Motor neuron (in vitro differentiated cells): ENCODE measurements around the gene ADCY5. TPM values are rescaled to one million over a fixed set of nuclear protein-coding genes. Genes with fewer than 3 reads are reported as not detected.
"Not testable (repeated sequence)": the region's sequence is repeated elsewhere in the genome, so short reads cannot be mapped to it uniquely, and the experiment has no call there.

Source experiments
- ATAC-seq, 8 experiments: fragments of 200-7000 bp; cut with Tn5 transposase; replicated peaks in 6 of 8; 2 replicates each; pipeline ENCODE4 v1.8.0; 2021; ENCODE audit warnings: mild to moderate bottlenecking in 8 of 8, moderate library complexity in 8 of 8
- H3K27ac ChIP-seq, 2 donors: fragments of 250-450 bp; sonication (Bioruptor Pico); 2 replicates each; pipeline ENCODE4 v1.9.0; 2021; ENCODE audit warnings: antibody characterized with exemption in 2 of 2, mild to moderate bottlenecking in 2 of 2, moderate library complexity in 1 of 2
- H3K4me1 ChIP-seq, 2 donors: fragments of 250-450 bp; sonication (Bioruptor Pico); replicated peaks in 1 of 2; 2 replicates each; pipeline ENCODE4 v1.6.1; 2021; ENCODE audit warnings: antibody characterized with exemption in 2 of 2, mild to moderate bottlenecking in 2 of 2, moderate library complexity in 1 of 2
- H3K4me3 ChIP-seq, 5 donors: fragments of 250-450 bp; sonication (Bioruptor Pico); 2 replicates each; pipeline ENCODE4 v1.9.0; 2021; ENCODE audit warnings: antibody characterized with exemption in 5 of 5, mild to moderate bottlenecking in 5 of 5, moderate library complexity in 4 of 5
- WGBS, 10 experiments: fragments of 450-650 bp; shearing (Covaris generic); methylation state at CpG; one replicate each; pipeline ENCODE4 v1.0.0; 2022; 5-methylcytosine and 5-hydroxymethylcytosine counted together
- in situ Hi-C, 9 experiments: fragments of 400-800 bp; cut with MboI; loops; one replicate each; pipeline ENCODE4 v1.15.0; 2021; ENCODE audit warnings: low sequenced_read_pairs in 9 of 9, low pct_unique_long_range_greater_than_20kb in 2 of 9; ENCODE audit not compliant: unreplicated experiment in 9 of 9
- total RNA-seq, 8 experiments: library from RNA; unstranded; fragments of 300-600 nt; gene quantifications; 2 replicates each; pipeline versions ENCODE4 v1.2.3 to v1.2.4, GENCODE V29; 2022

Gene ADCY5
- total RNA-seq: 10 to 100 TPM in 4 of 8 experiments, 1 to 10 TPM in 2, under 1 TPM in 2; 0.49 to 14.4 (median 8.2) TPM

DNA sequence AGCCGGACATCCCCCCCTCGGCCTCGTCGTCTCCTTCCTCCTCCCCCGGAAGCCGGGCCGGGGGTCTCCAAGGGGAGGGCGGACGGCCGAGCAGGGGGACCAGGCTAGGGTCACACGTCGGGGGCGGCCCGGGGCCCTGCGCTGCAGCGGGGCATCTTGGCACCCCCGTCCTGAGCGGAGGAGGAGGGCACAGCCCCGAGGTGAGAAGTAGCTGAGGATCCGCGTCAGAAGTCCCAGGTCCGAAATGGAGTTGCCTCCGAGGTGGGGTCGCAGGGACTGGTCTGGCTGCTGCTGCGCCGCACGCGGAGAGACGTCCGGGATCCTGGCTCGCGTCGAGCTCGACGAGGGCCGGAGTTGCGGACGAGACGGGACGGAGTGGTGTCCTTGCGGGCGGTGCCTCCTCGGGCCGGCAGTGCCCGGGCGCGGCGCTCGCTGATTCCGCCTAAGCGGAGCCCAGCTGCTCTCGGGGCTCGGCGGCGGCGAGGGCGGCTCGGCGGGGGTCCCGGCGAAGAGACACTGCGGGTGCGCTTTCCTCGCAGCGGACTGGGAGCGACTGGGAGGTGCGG, at the start of gene ADCY5:
TSS of gene ADCY5 (minus strand) at position 555 of the 566 bp plus-strand sequence. CDS start at position 10, 545 bp downstream.
- peak within 1 kb of the TSS; percentile 10 to 18 for H3K27ac ChIP-seq
- H3K4me1 ChIP-seq: peaks cover 31% of the 10 kb centered on the region in 2 donors
- peak; percentile 2 to 35 (median 10) for ATAC-seq
- WGBS, 10 experiments: 0% methylated on average over 2 to 3 of the region's 67 CpGs; no CpG with 5 or more reads in 8 of the 10 experiments
- in situ Hi-C loops: no loop called here
- peak within 1 kb of the TSS; percentile 58 to 82 (median 66) for H3K4me3 ChIP-seq

DNA sequence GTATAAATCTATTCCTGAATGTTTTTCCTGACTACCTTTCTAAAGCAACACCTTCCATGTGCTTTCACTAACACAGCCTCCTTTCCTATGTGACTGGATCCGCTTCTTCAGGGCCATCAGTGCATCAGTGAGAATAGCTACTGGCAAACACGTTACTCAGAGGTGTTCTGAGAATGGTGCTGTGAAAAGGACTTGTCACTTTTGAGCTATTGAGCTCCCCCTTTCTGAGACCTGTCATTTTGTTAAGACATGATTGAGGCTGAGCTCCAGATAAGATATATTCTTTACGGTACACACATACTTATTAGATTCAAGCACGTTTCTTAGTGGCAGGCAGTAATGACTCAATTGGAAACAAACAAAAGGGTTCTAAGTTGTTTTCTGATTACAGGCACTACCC, 45.0 kb upstream of the ADCY5 start:
- 74 to 100% (median 91%) methylated on average over 1 to 4 of the region's 4 CpGs; no CpG with 5 or more reads in 4 of the 10 experiments for WGBS, 10 experiments
- in situ Hi-C loops: loop anchor here in 2 of 9 experiments (25.0 kb wide), 1 partner anchor 157 kb away; no protein-coding TSS in a partner anchor

DNA sequence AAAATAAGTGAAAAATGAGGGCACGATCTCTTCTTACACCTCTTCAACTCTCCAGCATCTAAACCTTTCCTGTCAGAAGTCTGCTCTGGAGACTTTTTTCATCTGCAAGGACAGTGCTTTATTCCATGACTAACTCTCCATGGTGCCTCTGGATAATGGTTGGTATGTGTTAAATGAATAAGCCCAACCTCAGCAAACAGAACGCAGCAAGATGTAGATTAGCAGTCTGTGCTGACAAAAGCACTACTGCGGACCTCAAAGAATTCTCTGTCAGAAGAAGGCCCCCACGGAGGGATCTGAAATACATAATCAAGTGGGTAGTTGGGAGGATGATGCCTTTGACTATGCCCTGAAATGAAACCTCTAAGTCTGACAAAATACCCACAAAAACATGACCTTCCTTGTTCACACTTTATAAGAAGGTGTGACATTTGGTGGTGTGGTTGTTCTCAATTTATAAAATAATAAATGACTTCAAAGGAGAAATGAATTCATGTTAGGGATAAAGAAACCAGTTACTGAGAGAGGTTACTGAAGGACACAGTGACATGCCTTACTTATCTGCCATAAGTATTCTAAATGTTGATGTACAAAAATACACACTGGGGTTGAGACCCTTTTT, 43.2 kb upstream of the ADCY5 start:
- Histone ChIP-seq H3K27ac (no peak overlapping the region), H3K4me1 (peaks cover 0 to 5% of the 10 kb centered on the region in 2 donors), H3K4me3 (no peak overlapping the region)
- 15 to 81% (median 71%) methylated on average over 1 to 4 of the region's 4 CpGs; no CpG with 5 or more reads in 1 of the 10 experiments for WGBS, 10 experiments
- peak in 2 of 8 experiments; percentile 33 to 87 for ATAC-seq
- in situ Hi-C loops: loop anchor here in 2 of 9 experiments (25.0 kb wide), 1 partner anchor 155 kb away; no protein-coding TSS in a partner anchor

More for the DNA sequence above, 45.0 kb upstream of the ADCY5 start:
- Histone ChIP-seq H3K4me1 (peaks cover 0 to 5% of the 10 kb centered on the region in 2 donors), H3K4me3 (no peak overlapping the region), H3K27ac (no peak overlapping the region)
- no peak for ATAC-seq

DNA sequence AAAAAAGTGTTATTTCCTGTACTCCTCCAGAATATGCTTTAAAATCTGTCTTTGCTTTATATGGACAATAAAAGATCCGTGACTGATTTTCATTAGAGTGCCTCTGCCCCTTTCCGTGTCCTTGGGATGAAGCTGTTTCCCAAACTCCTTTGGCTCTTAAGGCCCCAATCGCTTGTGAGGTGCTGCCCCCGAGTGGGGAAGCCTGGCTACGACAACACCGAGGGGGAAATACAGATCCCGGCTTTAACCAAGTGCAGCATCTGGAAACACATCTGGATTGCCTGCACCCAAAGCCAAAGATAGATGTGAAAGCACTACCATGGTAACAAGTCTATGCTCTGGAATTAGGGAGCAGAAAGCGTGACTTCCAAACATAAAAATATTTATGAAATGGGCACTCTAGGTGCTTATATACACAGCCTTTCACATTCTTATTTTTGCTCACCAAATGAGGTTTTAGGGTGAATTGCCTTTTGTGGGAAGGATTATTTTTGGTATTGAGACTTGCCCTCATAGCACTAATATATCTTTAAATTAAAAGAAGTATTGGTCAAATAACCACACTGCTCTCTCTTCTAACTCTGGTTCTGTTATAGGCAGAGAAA, 40.6 kb upstream of the ADCY5 start:
- H3K27ac ChIP-seq: no peak overlapping the region
- H3K4me3 ChIP-seq: no peak overlapping the region
- H3K4me1 ChIP-seq: peaks cover 0 to 5% of the 10 kb centered on the region in 2 donors
- 0 to 40% (median 14%) methylated on average over 1 to 8 of the region's 8 CpGs; no CpG with 5 or more reads in 1 of the 10 experiments for WGBS, 10 experiments
- peak; percentile 75 to 90 (median 86) for ATAC-seq
- in situ Hi-C loops: loop anchor here in 6 of 9 experiments (10.0 to 25.0 kb wide), 3 partner anchors 152 to 165 kb away; no protein-coding TSS in a partner anchor

DNA sequence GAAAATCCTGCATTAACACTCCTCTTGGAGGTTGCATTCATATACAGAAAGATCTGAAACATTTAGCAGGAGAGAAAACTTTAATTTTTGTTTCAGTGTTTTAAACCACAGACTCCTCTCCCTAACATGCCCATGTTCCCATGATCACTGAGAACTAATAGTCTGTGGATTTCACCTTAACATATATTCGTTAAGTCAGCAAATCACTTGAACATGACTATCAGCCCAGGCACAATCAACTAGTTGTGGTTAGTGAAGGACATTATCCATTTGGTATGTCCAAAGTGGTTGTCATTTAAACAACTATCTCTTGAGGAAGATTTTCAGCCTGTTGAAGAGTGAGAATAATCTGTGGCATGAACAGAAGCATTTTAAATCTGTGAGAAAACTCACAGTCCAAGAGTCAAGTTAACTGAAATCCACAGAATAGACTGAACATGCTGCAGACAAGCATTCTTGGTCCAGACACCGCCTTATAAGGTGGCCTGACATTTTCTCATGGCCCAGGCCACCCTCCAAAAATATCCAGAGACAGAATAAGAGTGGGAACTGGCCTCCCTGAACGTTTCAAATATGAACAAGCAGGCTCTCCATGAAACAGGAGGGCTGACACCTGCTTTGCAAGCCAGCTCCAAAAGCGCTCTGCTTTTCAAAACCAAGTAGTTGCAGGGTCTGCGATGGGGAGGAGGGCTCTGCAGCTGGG, 39.9 kb upstream of the ADCY5 start:
- in situ Hi-C loops: loop anchor here in 6 of 9 experiments (10.0 to 25.0 kb wide), 3 partner anchors 151 to 164 kb away; no protein-coding TSS in a partner anchor
- 28 to 96% (median 69%) methylated on average over 2 to 5 of the region's 5 CpGs; no CpG with 5 or more reads in 2 of the 10 experiments for WGBS, 10 experiments
- H3K4me1 ChIP-seq: peaks cover 0 to 5% of the 10 kb centered on the region in 2 donors
- H3K4me3 ChIP-seq: no peak overlapping the region
- no peak overlapping the region for H3K27ac ChIP-seq
- ATAC-seq: peak in 5 of 8 experiments; percentile 19 to 47 (median 35)

DNA sequence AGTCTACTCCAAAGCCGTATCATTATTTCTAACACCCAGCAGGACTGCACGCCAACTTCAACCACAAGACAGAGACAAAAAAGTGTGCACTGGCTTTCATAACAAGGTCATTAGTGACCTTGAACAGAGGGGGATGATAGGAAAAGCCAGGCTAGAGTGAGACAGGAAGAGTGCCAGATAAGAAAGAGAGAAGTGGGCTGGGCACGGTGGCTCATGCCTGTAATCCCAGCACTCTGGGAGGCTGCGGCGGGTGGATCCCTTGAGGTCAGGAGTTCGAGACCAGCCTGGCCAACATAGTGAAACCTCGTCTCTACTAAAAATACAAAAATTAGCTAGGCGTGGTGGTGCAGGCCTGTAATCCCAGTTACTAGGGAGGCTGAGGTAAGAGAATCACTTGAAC, 38.2 kb upstream of the ADCY5 start:
- in situ Hi-C loops: loop anchor here in 6 of 9 experiments (10.0 to 25.0 kb wide), 3 partner anchors 150 to 162 kb away; no protein-coding TSS in a partner anchor

DNA sequence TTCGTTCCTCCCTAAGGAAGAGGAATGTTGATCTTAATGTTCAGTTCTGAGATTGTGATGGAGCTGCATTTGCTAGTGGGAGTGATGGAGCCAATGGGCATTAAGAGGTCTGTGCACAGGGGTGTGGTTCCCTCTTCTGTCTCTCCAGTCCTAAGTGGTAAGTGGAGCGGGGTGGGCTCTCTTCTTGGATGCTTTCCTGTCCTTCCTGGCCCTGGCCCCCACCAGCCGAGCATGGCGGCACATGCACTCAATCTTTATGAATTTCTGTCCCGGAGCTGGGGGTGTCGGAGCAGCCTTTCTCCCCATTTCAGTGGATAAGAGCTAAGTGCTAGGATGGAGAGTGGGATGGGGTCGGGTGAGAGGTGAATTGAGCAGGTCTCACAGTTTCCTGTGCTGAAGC, 37.6 kb upstream of the ADCY5 start:
- in situ Hi-C loops: loop anchor here in 6 of 9 experiments (10.0 to 25.0 kb wide), 3 partner anchors 149 to 162 kb away; no protein-coding TSS in a partner anchor
- no peak for ATAC-seq
- peaks cover 0 to 3% of the 10 kb centered on the region in 2 donors for H3K4me1 ChIP-seq
- no peak overlapping the region for H3K4me3 ChIP-seq
- 81 to 93% (median 84%) methylated on average over 4 to 6 of the region's 7 CpGs; no CpG with 5 or more reads in 7 of the 10 experiments for WGBS, 10 experiments
- H3K27ac ChIP-seq: no peak overlapping the region

More for the DNA sequence above, 38.2 kb upstream of the ADCY5 start:
- not testable (repeated sequence) for H3K4me3 ChIP-seq, H3K27ac ChIP-seq, H3K4me1 ChIP-seq, ATAC-seq
- WGBS, 10 experiments: 78 to 100% (median 87%) methylated on average over 2 to 7 of the region's 8 CpGs; no CpG with 5 or more reads in 5 of the 10 experiments

DNA sequence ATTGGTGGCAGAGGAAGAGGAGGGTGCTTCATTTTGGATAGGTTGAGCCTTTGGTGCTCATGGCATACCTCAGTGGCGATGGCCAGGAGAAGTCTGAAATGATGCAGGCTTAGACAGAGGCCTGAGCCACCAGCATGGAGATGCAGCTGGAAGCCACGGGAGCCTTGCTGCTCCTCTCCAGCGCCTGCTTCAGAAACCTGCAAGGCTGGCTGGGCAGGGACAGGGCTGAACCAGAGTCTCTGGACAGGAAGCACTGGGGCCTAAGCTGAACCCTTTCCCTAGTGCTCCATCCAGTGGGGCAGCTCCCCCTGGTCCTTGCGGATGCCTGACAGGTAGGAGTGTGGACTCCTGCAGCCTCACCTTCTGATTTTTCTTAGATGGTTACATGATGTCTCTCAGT, 36.7 kb upstream of the ADCY5 start:
- no peak for ATAC-seq
- Histone ChIP-seq H3K4me3 (no peak overlapping the region), H3K4me1 (peaks cover 0 to 3% of the 10 kb centered on the region in 2 donors), H3K27ac (no peak overlapping the region)
- in situ Hi-C loops: loop anchor here in 6 of 9 experiments (10.0 to 25.0 kb wide), 3 partner anchors 148 to 161 kb away; no protein-coding TSS in a partner anchor
- 20 to 83% (median 80%) methylated on average over 1 to 3 of the region's 4 CpGs; no CpG with 5 or more reads in 5 of the 10 experiments for WGBS, 10 experiments

DNA sequence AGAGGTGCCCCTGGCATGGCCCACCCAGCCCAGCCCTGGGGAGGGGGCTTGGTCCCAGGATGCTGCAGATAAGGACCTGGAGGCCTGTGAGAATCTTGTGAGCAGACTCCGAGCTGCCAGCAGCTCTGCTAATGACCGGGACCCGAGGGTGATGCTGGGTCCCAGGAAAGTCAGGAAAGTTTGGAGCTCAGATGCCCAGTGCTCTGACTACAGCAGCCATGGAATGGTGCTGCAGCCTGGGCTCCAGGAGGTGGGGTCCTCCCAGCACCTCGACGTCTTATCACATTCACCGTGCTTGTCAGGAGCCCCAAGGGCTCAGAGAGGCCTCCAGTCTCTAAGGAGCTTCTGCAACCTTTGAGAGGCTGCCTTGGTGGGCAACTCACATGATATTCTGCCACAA, 34.3 kb upstream of the ADCY5 start:
- WGBS, 10 experiments: 33 to 100% (median 80%) methylated on average over 1 to 3 of the region's 6 CpGs; no CpG with 5 or more reads in 7 of the 10 experiments

DNA sequence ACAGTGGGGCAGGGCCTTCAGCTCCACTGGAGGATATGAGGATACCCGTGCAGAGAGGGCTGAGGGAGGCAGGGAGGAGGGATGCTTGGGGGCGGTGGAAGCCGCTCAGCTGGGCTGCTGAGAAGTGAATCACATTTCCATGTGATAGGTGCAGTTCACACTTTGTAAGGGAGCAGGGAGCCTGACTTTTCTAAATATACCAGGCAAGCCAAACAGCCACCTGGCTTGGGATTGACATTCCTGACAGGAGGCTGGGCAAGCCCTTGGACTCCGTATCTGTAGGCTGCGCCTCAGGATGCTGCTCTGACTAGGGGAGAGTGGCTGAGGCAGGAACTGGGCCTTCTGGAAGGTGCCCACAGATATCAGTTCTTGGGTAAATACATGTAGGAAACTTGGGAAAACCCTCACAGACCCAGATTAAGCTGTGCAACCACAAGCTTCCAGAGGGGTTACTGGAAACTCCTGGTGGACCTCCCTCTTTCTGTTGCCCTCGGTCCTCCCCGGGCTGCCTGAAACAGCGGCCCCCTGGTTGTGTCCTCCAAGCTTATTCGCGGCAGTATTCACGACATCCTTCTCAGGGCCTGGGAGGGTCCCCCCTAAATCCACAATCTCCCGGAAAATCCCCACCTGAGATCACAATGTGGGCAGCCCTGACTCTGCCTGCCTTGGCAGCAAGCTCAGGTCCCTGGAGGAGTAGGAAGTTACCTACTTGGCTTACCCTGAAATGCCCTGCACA, 33.0 kb upstream of the ADCY5 start:
- ATAC-seq: peak in 1 of 8 experiments; percentile 30
- in situ Hi-C loops: loop anchor here in 6 of 9 experiments (10.0 to 25.0 kb wide), 3 partner anchors 145 to 157 kb away; no protein-coding TSS in a partner anchor
- no peak overlapping the region for H3K27ac ChIP-seq

More for the DNA sequence above, 34.3 kb upstream of the ADCY5 start:
- Histone ChIP-seq H3K4me3 (no peak overlapping the region), H3K4me1 (no peaks in the 10 kb centered on the region), H3K27ac (no peak overlapping the region)
- in situ Hi-C loops: loop anchor here in 6 of 9 experiments (10.0 to 25.0 kb wide), 3 partner anchors 146 to 158 kb away; no protein-coding TSS in a partner anchor
- no peak for ATAC-seq

DNA sequence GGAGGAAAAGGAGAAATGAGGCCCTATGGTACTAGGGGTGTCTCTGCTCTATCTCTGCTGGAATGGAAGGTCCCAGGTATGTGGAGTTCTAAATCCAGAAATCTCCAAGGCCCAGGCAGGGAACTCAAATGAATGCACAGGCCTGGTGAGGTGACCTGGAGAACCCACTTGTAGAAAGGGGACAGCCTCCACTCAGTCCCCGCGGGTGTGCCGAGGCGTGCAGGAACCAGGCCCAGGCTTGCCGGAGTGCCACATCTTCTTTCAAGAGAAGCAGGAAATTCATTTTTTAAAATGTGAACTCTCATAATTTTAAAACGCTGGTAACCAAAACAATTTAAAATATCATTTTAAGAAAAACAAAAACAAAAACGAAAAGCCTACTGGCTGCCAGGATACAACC, 32.2 kb upstream of the ADCY5 start:
- Histone ChIP-seq H3K4me1 (no peaks in the 10 kb centered on the region), H3K27ac (no peak overlapping the region), H3K4me3 (no peak overlapping the region)
- no peak for ATAC-seq
- 24 to 93% (median 67%) methylated on average over 2 to 7 of the region's 7 CpGs; no CpG with 5 or more reads in 2 of the 10 experiments for WGBS, 10 experiments
- in situ Hi-C loops: loop anchor here in 6 of 9 experiments (10.0 to 25.0 kb wide), 3 partner anchors 144 to 156 kb away; no protein-coding TSS in a partner anchor

More for the DNA sequence above, 33.0 kb upstream of the ADCY5 start:
- 68 to 100% (median 87%) methylated on average over 1 to 6 of the region's 12 CpGs; no CpG with 5 or more reads in 7 of the 10 experiments for WGBS, 10 experiments
- H3K4me1 ChIP-seq: no peaks in the 10 kb centered on the region
- no peak overlapping the region for H3K4me3 ChIP-seq
